ENCODE data around the gene COL4A3. TPM values are rescaled to one million over a fixed set of nuclear protein-coding genes. Genes with fewer than 3 reads are reported as not detected.

The COL4A3 gene
- total and polyA plus RNA-seq, 2 donors (not counting 3 experiments of a cell fraction or from before 2014, with no cell fraction given) = not detected

GRCh38 chr2:227340106-227340505 is 175.7 kb downstream of the COL4A3 start:
- intact Hi-C loops (cut with micrococcal nuclease) (no loop called here), dilution Hi-C loops (cut with MboI; ENCODE audit: extremely low pct_ligation_motif_present, low sequenced_read_pairs) (no loop called here)
- Histone ChIP-seq H3K27ac (ENCODE audit: insufficient read depth, low read depth, low read length) (no peak overlapping the region), H3K4me3 (replicated peaks in 1 of 3; ENCODE audit: insufficient read depth in 1 of 3, low read depth in 1 of 3, low read length in 3 of 3) (no peak overlapping the region), H3K4me1 (ENCODE audit: control insufficient read depth, extremely low read depth, insufficient read depth, low read length) (no peaks in the 10 kb centered on the region), H4K20me1 (replicated peaks; ENCODE audit: control insufficient read depth, extremely low read depth, insufficient read depth, low read length) (no peaks in the 10 kb centered on the region), H3K9me3 (replicated peaks; ENCODE audit: control insufficient read depth, insufficient read depth, low read length) (no peaks in the 10 kb centered on the region), H3K27me3 (ENCODE audit: control insufficient read depth in 2 of 2, insufficient read depth in 2 of 2, low read length in 2 of 2) (no peaks in the 10 kb centered on the region), H3K36me3 (ENCODE audit: control insufficient read depth in 2 of 2, extremely low read depth in 1 of 2, insufficient read depth in 2 of 2, low read length in 2 of 2) (peaks cover 3% of the 10 kb centered on the region in 2 experiments), H2AFZ (ENCODE audit: low read depth, low read length) (no peak overlapping the region), H3K4me2 (ENCODE audit: insufficient read depth, low read length) (no peak overlapping the region), H3K79me2 (ENCODE audit: control insufficient read depth, insufficient read depth, low read length) (no peaks in the 10 kb centered on the region), H3K9me1 (replicated peaks; ENCODE audit: control insufficient read depth, extremely low read depth, insufficient read depth, low read length) (no peaks in the 10 kb centered on the region), H3K9ac (replicated peaks; ENCODE audit: extremely low read depth, insufficient read depth, low read length) (no peak overlapping the region)
- FAIRE-seq = no peak
- POLR2A ChIA-PET = no interaction called here
- DNase-seq (ENCODE audit: low read depth, low spot score) = no peak
- BruUV-seq (replicated peaks) = no TSS peak
- CTCF ChIA-PET = no interaction called here
- TF ChIP-seq EZH2 (IDR thresholded peaks at IDR 0.05; ENCODE audit: borderline replicate concordance, low read depth, low read length, severe bottlenecking) (no peak), JUN (IDR thresholded peaks at IDR 0.05; ENCODE audit: borderline replicate concordance, insufficient read depth, insufficient read length, low read depth) (no peak), FOS (IDR thresholded peaks at IDR 0.05; ENCODE audit: borderline replicate concordance, insufficient read depth, low read length) (no peak), MYC (IDR thresholded peaks at IDR 0.05; ENCODE audit: low read depth, low read length) (no peak), POLR2AphosphoS5 (IDR thresholded peaks at IDR 0.05; ENCODE audit: insufficient read depth, low read depth, low read length) (no peak), GATA2 (IDR thresholded peaks at IDR 0.05; ENCODE audit: insufficient read depth, insufficient read length, low read depth, low read length) (no peak), POLR2A (IDR thresholded peaks at IDR 0.05; ENCODE audit: low read depth, low read length) (no peak), CTCF (IDR thresholded peaks at IDR 0.05; ENCODE audit: extremely low read depth in 1 of 2, insufficient read depth in 1 of 2, low read depth in 1 of 2, low read length in 2 of 2) (no peak), MAX (IDR thresholded peaks at IDR 0.05; ENCODE audit: insufficient read depth, insufficient read length) (no peak)
